HG03565 (cell line): Measurements from ENCODE around the gene BBX.
"Not testable (repeated sequence)": the region's sequence is repeated elsewhere in the genome, so short reads cannot be mapped to it uniquely, and the experiment has no call there.

Experiments used
- ATAC-seq: cut with Tn5 transposase; IDR thresholded peaks from one replicate; pipeline ENCODE4 v1.9.1; 2021; ENCODE audit warnings: mild to moderate bottlenecking, moderate library complexity; ENCODE audit not compliant: unreplicated experiment

BBX gene

DNA sequence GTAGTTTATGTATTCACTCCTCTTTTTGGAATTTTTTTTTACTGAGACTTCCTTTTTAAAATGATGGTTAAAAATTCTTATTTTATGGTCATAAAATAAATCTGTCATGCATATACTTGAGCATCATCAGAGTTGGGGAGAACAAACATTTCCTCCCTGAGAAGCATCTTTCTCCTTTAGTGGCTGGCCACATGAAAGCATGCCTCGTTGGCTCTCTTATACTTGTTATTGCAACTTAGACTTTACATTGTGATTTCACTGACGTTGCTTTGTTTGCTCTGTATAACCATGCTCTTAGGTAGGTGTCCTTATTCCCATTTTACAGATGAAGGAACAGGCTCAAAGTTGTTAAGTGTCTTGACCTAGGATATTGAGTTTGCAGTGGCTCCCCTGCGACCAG is 18.1 kb downstream of the BBX start:
- ATAC-seq = no peak

DNA sequence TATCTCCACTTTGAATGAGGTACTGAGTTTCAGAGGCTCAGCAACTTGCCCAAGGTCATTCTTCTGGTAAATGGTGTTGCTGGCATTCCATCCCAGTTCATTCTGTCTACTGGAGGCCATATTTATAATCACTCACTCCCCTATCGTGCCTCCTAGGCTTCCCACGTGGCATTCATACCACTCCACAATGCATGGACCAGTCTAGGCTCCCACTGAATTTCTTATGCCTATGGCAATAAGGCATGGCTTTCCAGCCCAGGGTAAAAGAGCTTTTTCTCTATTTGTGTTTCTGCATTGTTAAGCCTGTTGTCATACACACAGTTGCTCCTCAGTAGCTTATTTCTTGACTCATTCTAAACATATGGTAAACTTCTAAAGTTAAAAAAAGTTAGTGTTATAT is 19.9 kb downstream of the BBX start:
- ATAC-seq = no peak

DNA sequence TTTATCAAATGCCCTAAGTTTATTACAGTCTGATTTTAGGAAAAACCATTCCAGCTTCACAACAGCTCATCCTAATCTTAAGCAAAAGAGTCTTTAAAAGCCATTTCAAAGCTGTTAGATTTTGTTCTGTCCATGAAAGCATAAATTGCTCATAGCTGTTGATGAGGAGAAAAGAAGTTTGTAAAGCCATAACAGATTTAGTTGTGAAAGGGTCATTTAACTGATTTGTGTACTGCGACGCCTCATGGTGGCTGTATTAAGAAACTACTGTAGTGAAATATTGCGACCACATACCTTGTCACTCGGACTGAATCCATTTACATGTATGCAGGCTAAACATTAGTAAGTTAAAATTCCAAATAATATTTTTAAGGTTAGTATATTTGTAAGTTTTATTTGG is 20.9 kb downstream of the BBX start:
- ATAC-seq = no peak

DNA sequence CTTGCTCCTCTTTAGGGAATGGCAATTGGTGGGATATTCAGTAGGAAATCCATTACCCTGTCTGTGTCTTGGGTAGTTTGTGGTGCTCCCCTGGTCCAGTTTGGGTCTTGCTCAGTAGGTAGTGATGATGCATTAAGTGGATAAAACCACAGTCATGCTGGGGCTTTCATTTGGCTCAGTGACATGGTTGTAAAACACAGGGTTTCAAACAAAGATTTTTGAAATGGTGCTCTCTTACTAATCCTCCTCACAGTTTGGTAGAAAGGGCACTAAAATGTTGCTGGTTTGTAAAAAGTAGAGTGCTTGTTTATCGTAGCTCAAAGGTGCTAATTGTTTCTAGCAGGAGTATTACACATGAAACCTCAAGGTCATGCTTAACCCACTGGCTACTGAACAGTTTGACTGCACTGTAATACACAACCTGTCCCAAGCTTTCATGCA is 22.9 kb downstream of the BBX start:
- ATAC-seq = no peak

DNA sequence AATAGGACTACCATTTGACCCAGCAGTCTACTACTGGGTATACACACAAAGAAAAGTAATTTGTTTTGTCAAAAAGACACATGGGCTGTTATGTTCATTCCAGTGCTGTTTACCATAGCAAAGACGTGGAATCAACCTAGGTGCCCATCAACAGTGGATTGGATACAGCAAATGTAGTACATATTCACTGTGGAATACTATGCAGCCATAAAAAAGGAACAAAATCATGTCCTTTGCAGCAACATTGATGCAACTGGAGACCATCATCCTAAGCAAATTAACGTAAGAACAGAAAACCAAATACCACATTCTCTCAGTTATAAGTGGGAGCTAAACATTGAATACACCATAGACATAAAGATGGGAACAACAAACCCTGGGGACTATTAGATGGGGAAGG is 25.8 kb downstream of the BBX start:
- no peak for ATAC-seq

DNA sequence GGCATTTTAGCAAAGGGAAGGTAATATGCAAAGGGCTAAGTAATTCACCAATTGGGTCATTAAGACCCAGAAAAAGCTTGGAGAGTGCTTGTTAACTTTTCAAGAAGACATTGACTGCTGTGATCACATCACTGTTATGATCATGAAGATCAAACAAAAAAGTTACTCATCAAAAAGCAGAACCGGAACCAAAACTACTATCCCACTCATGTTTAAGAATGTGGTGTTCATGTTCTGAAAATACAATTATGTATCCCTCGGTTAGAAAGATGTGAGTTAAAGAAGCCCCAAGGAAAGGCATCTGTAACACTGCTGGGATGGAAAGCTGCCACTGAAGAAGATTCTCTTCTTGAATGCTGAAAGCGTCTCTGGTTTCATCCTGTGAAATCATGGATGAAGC is 32.6 kb downstream of the BBX start:
- no peak for ATAC-seq

DNA sequence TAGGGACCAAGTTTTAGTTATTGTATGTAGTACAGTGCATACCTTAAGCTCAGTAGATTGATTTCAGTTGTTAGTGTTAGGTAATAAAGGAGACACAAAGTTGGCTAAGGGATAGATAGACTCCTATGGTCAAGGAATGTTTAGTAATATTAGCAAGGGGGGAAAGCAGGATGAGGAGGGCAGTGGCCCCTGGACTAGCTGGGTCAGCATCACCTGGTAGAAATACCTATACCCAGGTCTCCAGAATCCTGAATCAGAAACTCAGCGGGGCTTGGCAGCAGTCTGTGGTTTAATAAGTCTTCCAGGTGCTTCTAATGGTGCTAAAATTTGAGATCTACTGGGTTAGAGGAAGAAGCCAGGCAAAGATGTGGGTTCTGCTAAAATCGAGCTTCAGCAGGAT is 35.0 kb downstream of the BBX start:
- no peak for ATAC-seq

DNA sequence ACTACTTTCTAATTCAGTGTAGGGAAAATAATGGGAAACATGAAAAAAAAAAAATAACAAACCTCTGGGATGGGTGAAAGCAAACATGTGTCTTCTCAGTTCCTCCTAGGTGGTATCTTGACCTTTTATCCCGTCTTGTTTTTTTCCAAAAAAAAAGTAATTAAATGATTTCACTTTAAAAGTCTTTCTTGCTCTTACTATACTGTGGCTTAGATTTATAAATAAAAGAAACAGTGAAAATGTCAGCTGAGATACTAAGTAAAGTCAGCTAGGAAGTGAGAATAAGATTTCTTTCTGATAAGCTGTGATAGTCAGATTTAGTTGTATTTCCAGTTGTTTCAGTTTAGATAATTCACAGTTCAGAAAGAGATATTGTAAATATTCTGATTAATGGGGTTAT is 37.4 kb downstream of the BBX start:
- no peak for ATAC-seq

DNA sequence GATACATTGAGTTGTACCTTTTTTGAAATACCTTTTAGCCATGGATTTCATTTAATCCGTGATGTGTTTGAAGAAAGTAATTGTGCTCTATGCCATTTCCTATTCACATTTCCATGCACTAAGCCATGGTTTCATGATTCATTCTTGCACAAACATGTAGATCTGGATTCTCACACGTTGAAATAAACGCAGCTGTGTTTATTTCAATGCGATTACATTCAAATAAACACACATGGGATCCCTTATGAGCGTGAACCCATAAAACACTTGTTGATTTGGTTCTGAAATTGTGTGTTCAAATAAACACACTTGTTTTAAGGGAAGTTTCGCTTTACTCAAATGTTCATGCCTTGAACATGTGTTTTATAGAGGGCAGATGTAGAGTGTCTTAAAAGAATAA is 39.2 kb downstream of the BBX start:
- no peak for ATAC-seq

DNA sequence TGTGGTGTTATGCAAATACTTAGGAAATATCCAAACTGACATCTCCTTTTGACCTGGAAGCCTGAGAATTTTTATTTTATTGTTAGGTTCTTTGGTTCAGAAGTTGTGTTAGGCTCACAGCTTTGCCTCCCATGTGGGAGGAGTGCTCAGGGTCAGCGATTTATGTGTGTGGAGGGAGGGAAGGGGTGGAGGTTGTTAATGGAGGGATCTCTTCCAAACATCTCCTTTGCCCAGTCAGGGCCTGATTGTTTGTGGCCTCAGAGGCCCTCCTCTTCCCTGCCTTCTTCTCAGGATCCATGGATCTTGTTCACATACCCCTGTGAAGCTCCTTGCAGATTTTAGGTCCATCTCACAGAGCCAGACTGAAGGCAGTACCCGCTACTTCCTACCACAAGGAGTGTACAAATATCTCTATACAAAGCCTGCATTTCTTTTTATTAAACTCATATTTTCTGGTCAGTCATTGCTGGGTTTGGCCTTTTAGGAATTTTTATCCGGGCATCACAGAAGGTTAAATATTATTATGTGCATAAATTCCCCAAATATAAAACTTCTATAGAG is 40.3 kb downstream of the BBX start:
- no peak for ATAC-seq

DNA sequence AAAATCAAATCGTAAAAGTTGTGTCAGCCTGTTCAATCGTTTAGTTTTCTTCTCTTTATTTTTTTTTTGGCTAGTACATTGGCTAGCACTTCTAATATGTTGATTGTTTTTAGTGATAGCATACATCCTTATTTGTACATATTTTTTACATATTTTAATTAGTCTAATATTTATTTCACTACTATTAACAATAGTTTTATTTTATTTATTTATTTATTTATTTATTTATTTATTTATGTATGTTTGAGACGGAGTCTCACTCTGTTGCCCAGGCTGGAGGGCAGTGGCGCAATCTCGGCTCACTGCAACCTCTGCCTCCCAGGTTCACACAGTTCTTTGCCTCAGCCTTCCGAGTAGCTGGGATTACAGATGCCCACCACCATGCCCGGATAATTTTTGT is 42.5 kb downstream of the BBX start:
- not testable (repeated sequence) for ATAC-seq

DNA sequence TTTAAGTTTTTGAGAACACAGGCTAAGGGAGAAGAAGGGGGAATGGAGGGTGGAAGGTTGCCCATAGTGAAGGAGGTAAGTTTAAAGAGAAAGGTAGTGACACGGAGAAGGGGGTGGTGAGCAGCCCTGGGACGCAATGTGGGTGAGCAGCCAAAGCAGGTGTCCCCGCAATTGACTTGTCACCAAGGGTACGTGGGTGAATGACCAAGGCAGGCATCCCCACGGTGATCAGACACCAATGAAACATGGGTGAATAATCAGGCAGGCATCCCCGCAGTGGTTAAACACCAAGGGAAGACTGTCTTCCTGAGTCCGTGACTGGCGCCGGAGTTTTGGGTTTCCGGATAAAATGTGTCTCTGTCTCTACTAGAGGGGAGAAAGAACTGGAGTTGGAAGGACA is 48.3 kb downstream of the BBX start:
- ATAC-seq = not testable (repeated sequence)

DNA sequence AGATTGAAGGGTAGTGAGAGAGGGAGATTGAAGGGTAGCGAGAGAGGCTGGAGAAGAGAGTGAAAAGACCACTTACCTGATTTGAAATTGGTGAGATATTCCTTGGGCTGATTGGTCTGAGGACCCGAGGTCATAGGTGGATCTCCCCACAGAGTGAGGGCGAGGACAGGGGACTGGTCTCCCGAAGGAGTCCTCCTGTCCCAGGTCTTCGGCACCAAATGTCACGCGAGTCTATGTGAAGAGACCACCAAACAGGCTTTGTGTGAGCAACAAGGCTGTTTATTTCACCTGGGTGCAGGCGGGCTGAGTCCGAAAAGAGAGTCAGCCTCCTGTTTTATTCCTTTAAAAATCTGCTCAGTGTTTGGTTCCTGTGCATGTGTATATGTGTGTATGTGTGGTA is 48.7 kb downstream of the BBX start:
- not testable (repeated sequence) for ATAC-seq

DNA sequence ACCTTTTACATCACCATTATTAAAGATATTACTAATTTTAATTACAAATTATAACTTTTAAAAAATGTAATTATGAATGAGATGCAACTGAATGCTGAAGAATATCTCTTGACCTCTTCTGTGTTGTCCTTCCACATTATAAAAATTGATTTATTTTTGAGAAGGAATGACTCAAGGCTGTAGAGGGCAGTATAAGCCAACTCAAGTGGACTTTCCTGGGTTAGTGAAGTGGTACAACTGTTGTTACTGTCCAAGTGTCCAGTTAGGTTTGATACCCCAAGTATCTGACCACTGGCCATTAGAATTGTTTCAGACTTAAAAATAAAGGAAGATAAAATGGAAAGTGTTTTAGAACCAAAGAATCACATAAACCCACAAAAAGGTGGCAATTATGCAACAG is 51.9 kb downstream of the BBX start:
- peak; percentile 66 for ATAC-seq

DNA sequence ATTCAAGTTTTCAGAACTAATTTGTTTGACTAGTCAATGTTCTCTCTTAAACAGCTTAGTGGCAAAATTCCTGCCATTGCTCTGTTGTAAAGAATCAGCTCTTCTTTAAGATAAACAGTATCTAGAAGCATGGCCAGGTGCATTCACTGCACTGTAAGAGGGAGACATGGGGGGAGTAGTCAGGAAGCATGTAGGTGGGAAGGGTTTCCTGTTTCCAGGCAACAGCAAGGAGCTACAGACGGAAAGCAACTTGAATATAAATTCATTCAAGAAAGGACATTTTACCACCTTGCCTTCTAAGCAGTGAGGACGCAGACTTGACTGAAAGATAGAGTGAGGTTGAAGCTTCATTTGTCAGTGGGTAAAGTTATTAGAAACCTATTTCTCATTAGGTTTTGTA is 55.3 kb downstream of the BBX start:
- ATAC-seq = no peak

DNA sequence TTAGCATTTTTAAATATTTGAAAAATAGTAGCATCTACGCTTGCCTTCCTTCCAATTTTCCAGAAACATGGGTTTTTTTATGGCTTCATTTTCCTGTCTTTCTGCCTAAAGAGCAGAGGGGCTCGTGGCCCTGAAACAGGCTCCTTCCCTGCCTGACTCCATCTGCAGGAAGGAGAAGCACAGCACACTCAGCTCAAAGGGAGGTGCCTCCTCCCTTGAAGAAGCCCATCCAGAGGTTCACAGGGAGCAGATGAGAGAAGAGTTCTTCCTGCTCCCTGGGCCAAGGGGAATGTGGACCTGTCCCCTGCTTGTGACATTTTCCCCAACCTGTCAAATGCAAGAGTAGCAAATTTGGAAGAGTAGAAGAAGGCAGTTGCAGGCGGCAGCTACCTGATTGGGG is 55.8 kb downstream of the BBX start:
- ATAC-seq = no peak

DNA sequence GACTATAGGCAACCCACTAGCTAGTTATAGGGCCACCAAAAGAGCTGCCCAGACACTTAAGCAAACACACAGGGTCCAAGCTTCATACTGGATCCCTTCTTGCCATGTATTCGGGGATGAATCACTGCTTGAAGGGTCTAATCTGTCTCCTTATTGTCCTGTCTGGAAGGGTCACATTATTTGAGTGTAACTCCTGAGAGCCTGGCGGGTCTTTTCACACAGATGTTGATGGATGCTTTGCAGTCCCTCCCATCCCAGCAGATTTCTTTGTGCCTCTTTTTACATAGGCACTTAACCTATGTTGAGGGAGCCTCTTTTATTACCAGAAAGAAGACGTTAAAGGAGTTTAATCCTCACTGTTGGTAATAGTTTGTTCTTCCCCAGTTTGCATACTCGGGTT is 56.6 kb downstream of the BBX start:
- no peak for ATAC-seq

DNA sequence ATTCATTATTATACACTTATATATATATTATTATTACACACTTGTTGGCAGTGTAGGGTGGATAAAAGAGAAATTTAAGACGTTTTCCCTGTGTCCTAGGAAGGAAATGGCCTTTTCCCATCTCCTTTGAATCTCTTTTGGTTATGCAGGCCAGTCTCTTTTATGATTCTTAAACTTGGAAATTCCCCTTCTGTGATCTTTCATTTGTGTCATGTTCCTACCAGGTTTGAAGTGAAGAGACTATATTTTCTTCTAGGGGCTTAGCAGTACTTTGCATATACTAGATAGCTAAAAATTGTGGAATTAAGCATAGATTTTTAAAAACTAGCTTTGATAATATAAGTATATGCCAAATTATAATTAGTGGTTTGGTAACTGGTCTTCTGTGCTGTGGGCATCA is 58.5 kb downstream of the BBX start:
- no peak for ATAC-seq

DNA sequence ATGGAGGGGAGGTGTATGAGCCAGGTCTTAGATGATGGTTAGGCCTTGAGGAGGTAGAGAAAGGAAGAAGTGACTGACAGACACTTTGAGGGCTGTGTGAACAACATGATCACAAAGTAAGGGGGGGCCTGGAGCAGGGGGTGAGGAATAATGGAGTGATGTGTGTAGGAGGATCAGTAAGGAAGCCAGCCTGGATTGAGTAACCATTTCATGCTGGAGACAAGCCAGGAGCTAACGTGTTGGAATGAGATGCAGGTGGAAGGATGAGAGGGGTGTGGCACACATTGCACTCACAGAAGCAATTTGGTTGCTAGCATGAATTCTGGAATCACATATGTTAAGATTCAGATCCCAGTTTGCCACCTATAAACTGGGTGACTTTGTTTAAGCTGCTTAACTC is 65.5 kb downstream of the BBX start:
- no peak for ATAC-seq

DNA sequence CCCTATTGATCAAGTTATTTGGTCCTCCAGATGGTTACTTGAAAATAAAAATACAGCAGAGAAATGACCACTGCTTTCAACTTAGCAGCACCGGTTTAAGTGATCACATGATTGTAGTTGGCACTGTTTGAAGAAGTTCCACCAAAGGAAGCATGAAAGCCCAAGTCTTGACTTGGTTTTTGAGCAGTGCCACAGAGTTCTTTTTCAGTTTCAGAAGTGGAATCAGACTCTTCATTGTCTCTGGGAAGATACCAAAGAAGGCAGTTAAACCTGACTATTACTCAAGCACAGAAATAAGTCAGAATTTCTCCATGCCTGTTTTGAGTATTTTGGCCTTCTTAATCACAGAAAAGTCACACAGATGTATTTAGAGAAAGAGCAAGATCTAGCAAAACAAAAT is 66.7 kb downstream of the BBX start:
- peak; percentile 75 for ATAC-seq

DNA sequence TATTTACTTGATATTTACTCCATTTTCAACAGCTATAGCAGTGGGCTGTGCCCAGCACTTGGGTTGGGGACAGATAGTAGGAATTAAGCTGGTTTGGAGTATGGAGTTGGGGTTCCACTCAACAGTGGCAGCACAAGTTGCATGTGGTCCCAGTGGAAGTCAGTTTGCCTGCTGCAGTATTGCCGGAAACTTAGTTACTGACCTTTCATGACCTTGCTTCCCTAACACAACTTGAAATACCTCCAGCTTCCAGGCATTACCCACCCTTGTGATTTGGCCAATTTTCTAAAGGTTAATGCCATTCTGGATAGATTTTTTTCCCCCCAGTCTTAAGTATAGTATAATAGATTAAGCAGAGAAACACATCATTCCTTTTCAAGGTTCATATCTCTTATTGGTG is 68.0 kb downstream of the BBX start:
- no peak for ATAC-seq

DNA sequence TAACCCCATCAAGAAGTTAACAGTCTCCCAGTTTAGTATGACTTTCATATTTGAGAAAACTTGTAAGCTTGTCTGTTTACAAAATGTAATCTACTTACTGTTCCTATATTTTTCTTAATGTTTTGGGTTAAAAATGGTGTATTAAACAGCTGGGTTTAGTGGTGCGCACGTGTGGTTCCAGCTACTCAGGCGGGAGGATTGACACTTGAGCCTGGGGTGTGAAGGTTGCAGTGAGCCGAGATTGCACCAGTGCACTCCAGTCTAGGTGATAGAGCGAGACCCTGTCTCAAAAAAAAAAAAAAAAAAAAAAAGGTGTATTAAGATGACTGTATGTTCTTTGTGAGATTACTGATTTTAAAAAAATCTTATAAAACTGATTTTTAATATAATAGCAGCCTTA is 69.3 kb downstream of the BBX start:
- ATAC-seq = no peak

DNA sequence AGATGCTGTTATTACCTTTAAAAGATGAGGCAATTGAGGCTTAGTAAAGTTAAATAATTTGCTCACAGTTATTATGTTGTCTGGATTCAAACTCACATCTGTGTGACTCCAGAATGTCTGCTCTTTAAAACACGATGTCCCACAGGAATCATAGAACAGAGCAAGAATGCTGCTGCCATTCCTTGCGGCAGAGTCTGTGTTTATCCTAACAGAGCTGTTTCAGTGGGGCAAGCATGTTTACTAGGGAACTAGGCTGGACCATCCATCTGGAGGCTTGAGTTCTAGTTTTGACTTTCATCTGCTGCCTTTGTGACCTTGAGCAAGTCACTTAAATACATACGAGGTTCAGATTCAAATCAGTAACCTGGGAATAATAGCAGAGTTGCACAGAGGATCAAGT is 72.1 kb downstream of the BBX start:
- no peak for ATAC-seq

DNA sequence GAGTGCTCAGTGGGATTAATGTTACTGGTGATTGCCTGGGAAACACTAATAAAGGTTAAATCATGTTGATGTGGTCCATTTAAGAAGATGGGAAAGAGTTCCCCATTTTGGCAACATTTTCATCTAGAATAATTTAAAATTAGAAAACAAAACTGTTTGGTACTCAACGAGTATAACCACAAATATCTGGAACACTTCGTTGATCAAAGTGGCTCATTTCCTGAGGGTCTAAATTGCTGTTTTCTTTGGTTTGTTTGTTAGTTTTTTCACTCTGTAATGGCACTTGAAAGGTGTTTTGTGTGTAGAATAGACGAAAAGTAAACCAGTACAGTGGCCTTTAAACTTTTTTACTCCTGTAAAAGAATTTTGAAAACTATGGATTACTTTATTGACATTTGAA is 73.9 kb downstream of the BBX start:
- ATAC-seq = no peak
